NCI-H2227 (cell line): Measurements from ENCODE around the gene RGS19.

ENCODE experiments used
- DNase-seq: peaks from one replicate; lab custom pipeline; 2025; ENCODE audit not compliant: unreplicated experiment; lab: John Stamatoyannopoulos, UW

RGS19 gene

GRCh38 chr20:64037199-64037497 lies 42.2 kb downstream of the RGS19 start:
- DNase-seq = no peak

GRCh38 chr20:64036346-64037198 lies 42.7 kb downstream of the RGS19 start:
- no peak for DNase-seq

- no peak for DNase-seq
Observed at GRCh38 chr20:64035933-64036345, 43.4 kb downstream of the RGS19 start, which contains the start of gene C20orf204. Gene C20orf204, plus strand, starts transcription at chr20:64036182. Its CDS starts 142 bp downstream, at chr20:64036324.

GRCh38 chr20:64035066-64035932 lies 44.0 kb downstream of the RGS19 start:
- no peak for DNase-seq

GRCh38 chr20:64033981-64034493 lies 45.3 kb downstream of the RGS19 start:
- DNase-seq = no peak

GRCh38 chr20:64032706-64033624 lies 46.4 kb downstream of the RGS19 start:
- no peak for DNase-seq

GRCh38 chr20:64031822-64032314 lies 47.5 kb downstream of the RGS19 start:
- DNase-seq = no peak

- no peak for DNase-seq
Observed at GRCh38 chr20:64030371-64031134, 48.8 kb downstream of the RGS19 start.

- DNase-seq = no peak
Observed at GRCh38 chr20:64029293-64030117, 49.8 kb downstream of the RGS19 start.

GRCh38 chr20:64027981-64028685 lies 51.2 kb downstream of the RGS19 start:
- DNase-seq = no peak

GRCh38 chr20:64025826-64026412 lies 53.4 kb downstream of the RGS19 start:
- DNase-seq = no peak

GRCh38 chr20:64025101-64025825 lies 54.1 kb downstream of the RGS19 start:
- DNase-seq = no peak

GRCh38 chr20:64024141-64024990 lies 55.0 kb downstream of the RGS19 start:
- DNase-seq = no peak

GRCh38 chr20:64023361-64024140 lies 55.8 kb downstream of the RGS19 start:
- DNase-seq = no peak
